Nasal cavity respiratory epithelium epithelial cell of viscerocranial mucosa (primary cell): Measurements from ENCODE around the gene GOLGA6L6. TPM values are rescaled to one million over a fixed set of nuclear protein-coding genes. Genes with fewer than 3 reads are reported as not detected.

Source experiments
- total RNA-seq: library from RNA; depleted of rRNA; stranded (reverse); fragments of >200 nt; gene quantifications from 2 replicates; pipeline ENCODE4 v1.2.3, GENCODE V29; 2014

Gene GOLGA6L6
- not detected in 2 replicates for total RNA-seq

GRCh38 chr15:20541700-20542099 lies at the start of gene GOLGA6L6:
TSS of gene GOLGA6L6 (minus strand) at chr15:20541800. CDS start at chr15:20541709, 91 bp downstream.

